ENCODE measurements around the gene LRRC36.

The LRRC36 gene

GRCh38 chr16:67425580-67425979 lies 99.0 kb downstream of the LRRC36 start:
- TF ChIP-seq CTCF (IDR thresholded peaks at IDR 0.05; ENCODE audit: control insufficient read depth, extremely low read depth, insufficient read depth): no peak
- H3K4me3 ChIP-seq (ENCODE audit: low read depth, low read length): no peak overlapping the region
- DNase-seq (ENCODE audit: low read depth): no peak

- TF ChIP-seq CTCF (IDR thresholded peaks at IDR 0.05; ENCODE audit: control insufficient read depth, extremely low read depth, insufficient read depth): no peak
- H3K4me3 ChIP-seq (ENCODE audit: low read depth, low read length): no peak overlapping the region
- DNase-seq (ENCODE audit: low read depth): no peak
Observed at GRCh38 chr16:67426022-67426421, 99.4 kb downstream of the LRRC36 start.

- H3K4me3 ChIP-seq (ENCODE audit: low read depth, low read length): no peak overlapping the region
- DNase-seq (ENCODE audit: low read depth): no peak
- no peak for TF ChIP-seq CTCF (IDR thresholded peaks at IDR 0.05; ENCODE audit: control insufficient read depth, extremely low read depth, insufficient read depth)
Observed at GRCh38 chr16:67426950-67427349, 100.3 kb downstream of the LRRC36 start.

GRCh38 chr16:67428146-67428731 lies 101.6 kb downstream of the LRRC36 start:
- TF ChIP-seq CTCF (IDR thresholded peaks at IDR 0.05; ENCODE audit: control insufficient read depth, extremely low read depth, insufficient read depth): peak; percentile 79
- H3K4me3 ChIP-seq (ENCODE audit: low read depth, low read length): no peak overlapping the region
- no peak for DNase-seq (ENCODE audit: low read depth)

- no peak for TF ChIP-seq CTCF (IDR thresholded peaks at IDR 0.05; ENCODE audit: control insufficient read depth, extremely low read depth, insufficient read depth)
- no peak for DNase-seq (ENCODE audit: low read depth)
- peak overlapping the region; percentile 70; the same call in 1 of the 2 replicates for H3K4me3 ChIP-seq (ENCODE audit: low read depth, low read length)
Observed at GRCh38 chr16:67429053-67429798, 102.6 kb downstream of the LRRC36 start.

GRCh38 chr16:67429799-67430503 lies 103.3 kb downstream of the LRRC36 start:
- H3K4me3 ChIP-seq (ENCODE audit: low read depth, low read length): peak overlapping the region; percentile 70
- no peak for DNase-seq (ENCODE audit: low read depth)
- no peak for TF ChIP-seq CTCF (IDR thresholded peaks at IDR 0.05; ENCODE audit: control insufficient read depth, extremely low read depth, insufficient read depth)
